H9 (cell line): Measurements from ENCODE around the gene TP53BP1. TPM values are rescaled to one million over a fixed set of nuclear protein-coding genes. Genes with fewer than 3 reads are reported as not detected.
"Not testable (repeated sequence)": the region's sequence is repeated elsewhere in the genome, so short reads cannot be mapped to it uniquely, and the experiment has no call there.

Source experiments
- DNase-seq: peaks from one replicate; pipeline ENCODE4 v3.0.0-alpha.2; 2017
- H2AFZ ChIP-seq: one replicate; pipeline ENCODE4 v1.6.1; 2013; ENCODE audit warnings: mild to moderate bottlenecking, low read length, control low read depth, moderate library complexity
- H2AK5ac ChIP-seq: 2 replicates; pipeline ENCODE4 v1.6.1; 2013; ENCODE audit warnings: low read length, control low read depth, mixed read lengths; ENCODE audit not compliant: insufficient read length
- H2BK120ac ChIP-seq: one replicate; pipeline ENCODE4 v1.6.1; 2013; ENCODE audit warnings: low read depth, mild to moderate bottlenecking, low read length, control low read depth, inconsistent platforms; ENCODE audit not compliant: poor library complexity, severe bottlenecking
- H2BK12ac ChIP-seq: 2 replicates; pipeline ENCODE4 v1.6.1; 2013; ENCODE audit warnings: low read length, control low read depth, mixed read lengths, low read depth; ENCODE audit not compliant: insufficient read length
- H2BK15ac ChIP-seq: 2 replicates; pipeline ENCODE4 v1.6.1; 2013; ENCODE audit warnings: low read depth, low read length, control low read depth
- H2BK20ac ChIP-seq: one replicate; pipeline ENCODE4 v1.6.1; 2013; ENCODE audit warnings: low read depth, mild to moderate bottlenecking, low read length, control low read depth, inconsistent platforms; ENCODE audit not compliant: poor library complexity, severe bottlenecking
- H2BK5ac ChIP-seq: 2 replicates; pipeline ENCODE4 v1.6.1; 2013; ENCODE audit warnings: low read length, control low read depth, mixed read lengths; ENCODE audit not compliant: insufficient read length
- H3K14ac ChIP-seq: 2 replicates; pipeline ENCODE4 v1.6.1; 2013; ENCODE audit warnings: low read length, control low read depth; ENCODE audit not compliant: insufficient read depth
- H3K18ac ChIP-seq: 2 replicates; pipeline ENCODE4 v1.6.1; 2013; ENCODE audit warnings: low read depth, mild to moderate bottlenecking, mixed read lengths, low read length, control low read depth; ENCODE audit not compliant: insufficient read length
- H3K23ac ChIP-seq: 2 replicates; pipeline ENCODE4 v1.6.1; 2013; ENCODE audit warnings: low read length, control low read depth, mixed read lengths, low read depth; ENCODE audit not compliant: insufficient read length
- H3K23me2 ChIP-seq: 2 replicates; pipeline ENCODE4 v1.6.1; 2013; ENCODE audit warnings: low read depth, mild to moderate bottlenecking, mixed read lengths, low read length, control low read depth; ENCODE audit not compliant: insufficient read length, poor library complexity, severe bottlenecking
- H3K27ac ChIP-seq: 2 replicates; pipeline ENCODE4 v1.5.1; 2013; ENCODE audit warnings: low read length, control low read depth, mixed read lengths, low read depth; ENCODE audit not compliant: insufficient read length
- H3K27me3 ChIP-seq: 2 replicates; pipeline ENCODE4 v1.6.1; 2013; ENCODE audit warnings: low read length, control low read depth, inconsistent platforms; ENCODE audit not compliant: insufficient read depth
- H3K4ac ChIP-seq: 2 replicates; pipeline ENCODE4 v1.6.1; 2013; ENCODE audit warnings: low read depth, mild to moderate bottlenecking, control low read depth, inconsistent platforms, low read length, moderate library complexity
- H3K4me1 ChIP-seq: 2 replicates; pipeline ENCODE4 v1.6.1; 2013; ENCODE audit warnings: low read length, control low read depth, inconsistent platforms; ENCODE audit not compliant: insufficient read depth
- H3K4me2 ChIP-seq: 2 replicates; pipeline ENCODE4 v1.6.1; 2013; ENCODE audit warnings: low read length, control low read depth, mixed read lengths; ENCODE audit not compliant: insufficient read length, insufficient read depth
- H3K56ac ChIP-seq: 2 replicates; pipeline ENCODE4 v1.6.1; 2013; ENCODE audit warnings: low read depth, mild to moderate bottlenecking, mixed read lengths, low read length, control low read depth; ENCODE audit not compliant: insufficient read length
- H3K79me1 ChIP-seq: 2 replicates; pipeline ENCODE4 v1.6.1; 2013; ENCODE audit warnings: low read depth, mild to moderate bottlenecking, moderate library complexity, low read length, control low read depth, inconsistent platforms; ENCODE audit not compliant: insufficient read depth, poor library complexity, severe bottlenecking
- H3K79me2 ChIP-seq: 2 replicates; pipeline ENCODE4 v1.6.1; 2013; ENCODE audit warnings: low read length, control low read depth, inconsistent platforms; ENCODE audit not compliant: insufficient read depth
- H3K9ac ChIP-seq: 2 replicates; pipeline ENCODE4 v1.6.1; 2013; ENCODE audit warnings: low read length, control low read depth, mixed read lengths; ENCODE audit not compliant: insufficient read length; ENCODE audit errors: extremely low read depth
- H3K9me3 ChIP-seq: one replicate; pipeline ENCODE4 v1.6.1; 2013; ENCODE audit warnings: low read depth, low read length, inconsistent platforms; ENCODE audit not compliant: control insufficient read depth
- H3T11ph ChIP-seq: one replicate; pipeline ENCODE4 v1.6.1; 2013; ENCODE audit warnings: mild to moderate bottlenecking, low read length, control low read depth, inconsistent platforms
- H4K20me1 ChIP-seq: one replicate; pipeline ENCODE4 v1.6.1; 2013; ENCODE audit not compliant: control insufficient read depth, insufficient read length, insufficient read depth
- H4K5ac ChIP-seq: 2 replicates; pipeline ENCODE4 v1.6.1; 2013; ENCODE audit warnings: low read depth, mild to moderate bottlenecking, mixed read lengths, low read length, control low read depth; ENCODE audit not compliant: insufficient read length
- H4K8ac ChIP-seq: replicated peaks from 2 replicates; pipeline ENCODE4 v1.6.1; 2013; ENCODE audit warnings: low read length, control low read depth, mixed read lengths, low read depth; ENCODE audit not compliant: insufficient read length
- H4K91ac ChIP-seq: 2 replicates; pipeline ENCODE4 v1.6.1; 2013; ENCODE audit warnings: low read depth, mild to moderate bottlenecking, moderate library complexity, mixed read lengths, low read length, control low read depth; ENCODE audit not compliant: insufficient read length
- H3K27ac Mint-ChIP-seq, 3 experiments: 2 replicates in 2 of 3; 3 replicates in 1 of 3; pipeline ENCODE4 v1.8.0; 2020 to 2021; ENCODE audit warnings: mixed read lengths in 3 of 3, mild to moderate bottlenecking in 1 of 3, moderate library complexity in 1 of 3
- H3K27me3 Mint-ChIP-seq: 2 replicates; pipeline ENCODE4 v1.8.0; 2021; ENCODE audit warnings: low read depth, mild to moderate bottlenecking, moderate library complexity, mixed read lengths
- H3K36me3 Mint-ChIP-seq, 3 experiments: 2 replicates in 2 of 3; 3 replicates in 1 of 3; pipeline ENCODE4 v1.8.0; 2020 to 2021; ENCODE audit warnings: low read depth in 3 of 3, mixed read lengths in 3 of 3; ENCODE audit not compliant: insufficient read depth in 1 of 3
- H3K4me1 Mint-ChIP-seq, 2 experiments: 2 replicates each; pipeline ENCODE4 v1.8.0; 2020; ENCODE audit warnings: mixed read lengths in 2 of 2
- H3K4me3 Mint-ChIP-seq, 2 experiments: 2 replicates in 1 of 2; 3 replicates in 1 of 2; pipeline ENCODE4 v1.8.0; 2020 to 2021; ENCODE audit warnings: mild to moderate bottlenecking in 2 of 2, mixed read lengths in 2 of 2, moderate library complexity in 1 of 2
- H3K9me3 Mint-ChIP-seq, 2 experiments: 2 replicates in 1 of 2; 3 replicates in 1 of 2; pipeline ENCODE4 v1.8.0; 2020; ENCODE audit warnings: mild to moderate bottlenecking in 2 of 2, mixed read lengths in 2 of 2, moderate library complexity in 1 of 2
- CTCF ChIP-seq: fragments of 200-600 bp; sonication (generic); conservative IDR thresholded peaks from 3 replicates; pipeline ENCODE4 v1.8.0; 2021; ENCODE audit warnings: antibody characterized with exemption, mild to moderate bottlenecking
- WGBS: extraction: QIAGEN DNeasy Blood & Tissue Kit; methylation state at CpG from one replicate; pipeline ENCODE4 v1.1.7; 2013; ENCODE audit warnings: missing lambda C conversion rate, low lambda C conversion rate, mixed read lengths; ENCODE audit not compliant: insufficient read length; ENCODE audit errors: extremely low coverage; 5-methylcytosine and 5-hydroxymethylcytosine counted together
- total RNA-seq: library from RNA; stranded (reverse); gene quantifications from 2 replicates; pipeline ENCODE4 v1.2.1, GENCODE V29; 2021

The TP53BP1 gene
- total RNA-seq, 1 experiment from 2014 or later = 81.5 TPM

- WGBS = no CpG with 5 or more reads among the region's 3 CpGs
- no peaks in the 10 kb centered on the region for H3K79me2 ChIP-seq
- no peak for DNase-seq
- H2BK15ac ChIP-seq = no peak overlapping the region
- H4K5ac ChIP-seq = no peak overlapping the region
- no peak overlapping the region for H3K4me2 ChIP-seq
- H3K23ac ChIP-seq = no peak overlapping the region
- no peak overlapping the region for H2BK20ac ChIP-seq
- no peak overlapping the region for H2BK12ac ChIP-seq
- no peaks in the 10 kb centered on the region for H4K20me1 ChIP-seq
- no peak overlapping the region for H3K9ac ChIP-seq
- no peaks in the 10 kb centered on the region for H3K9me3 ChIP-seq
- no peak overlapping the region for H3K56ac ChIP-seq
- no peaks in the 10 kb centered on the region for H3K27me3 ChIP-seq
- H2BK120ac ChIP-seq = no peak overlapping the region
- H3T11ph ChIP-seq = no peak overlapping the region
- no peaks in the 10 kb centered on the region for H3K27me3 Mint-ChIP-seq
- no peaks in the 10 kb centered on the region for H3K79me1 ChIP-seq
- no peaks in the 10 kb centered on the region for H3K4me1 Mint-ChIP-seq
- H2AK5ac ChIP-seq = no peak overlapping the region
- no peak overlapping the region for H3K18ac ChIP-seq
- H4K8ac ChIP-seq = no peak overlapping the region
- no peak overlapping the region for H2BK5ac ChIP-seq
- H2AFZ ChIP-seq = no peak overlapping the region
- H3K27ac ChIP-seq = no peak overlapping the region
- H3K9me3 Mint-ChIP-seq = no peaks in the 10 kb centered on the region
- no peaks in the 10 kb centered on the region for H3K23me2 ChIP-seq
- no peak overlapping the region for H4K91ac ChIP-seq
- H3K27ac Mint-ChIP-seq = no peak overlapping the region
- no peak for TF ChIP-seq CTCF
- H3K14ac ChIP-seq = no peak overlapping the region
- H3K4me3 Mint-ChIP-seq = no peak overlapping the region
- no peaks in the 10 kb centered on the region for H3K4me1 ChIP-seq
- H3K4ac ChIP-seq = no peak overlapping the region
- H3K36me3 Mint-ChIP-seq = peaks cover 25 to 89% (median 78%) of the 10 kb centered on the region in 3 experiments
Observed at GRCh38 chr15:43402255-43402654, 90.7 kb downstream of the TP53BP1 start.

- not testable (repeated sequence) for DNase-seq, H2BK12ac ChIP-seq, H3K4me3 Mint-ChIP-seq, H3K14ac ChIP-seq, H2AK5ac ChIP-seq, H2BK20ac ChIP-seq, H4K8ac ChIP-seq, H4K5ac ChIP-seq, H2BK120ac ChIP-seq, H3K4me1 Mint-ChIP-seq, H3K79me1 ChIP-seq, H4K91ac ChIP-seq, H3K4me2 ChIP-seq, H3K4me1 ChIP-seq, H4K20me1 ChIP-seq, H3K9me3 ChIP-seq, H3K23me2 ChIP-seq, H2AFZ ChIP-seq, H2BK5ac ChIP-seq, H3K27ac ChIP-seq, H3K23ac ChIP-seq, H3K27me3 Mint-ChIP-seq, H3T11ph ChIP-seq, H3K18ac ChIP-seq, H2BK15ac ChIP-seq, H3K56ac ChIP-seq, H3K27ac Mint-ChIP-seq, H3K9ac ChIP-seq, H3K9me3 Mint-ChIP-seq, H3K27me3 ChIP-seq, H3K4ac ChIP-seq, H3K79me2 ChIP-seq
- H3K36me3 Mint-ChIP-seq = peaks cover 14 to 57% (median 37%) of the 10 kb centered on the region in 3 experiments; a peak in 6 of 7 replicates
- WGBS = no CpG with 5 or more reads among the region's 6 CpGs
Observed at GRCh38 chr15:43393592-43393991, 99.4 kb downstream of the TP53BP1 start.
